ENCODE measurements around the gene SNCAIP.

The SNCAIP gene

DNA sequence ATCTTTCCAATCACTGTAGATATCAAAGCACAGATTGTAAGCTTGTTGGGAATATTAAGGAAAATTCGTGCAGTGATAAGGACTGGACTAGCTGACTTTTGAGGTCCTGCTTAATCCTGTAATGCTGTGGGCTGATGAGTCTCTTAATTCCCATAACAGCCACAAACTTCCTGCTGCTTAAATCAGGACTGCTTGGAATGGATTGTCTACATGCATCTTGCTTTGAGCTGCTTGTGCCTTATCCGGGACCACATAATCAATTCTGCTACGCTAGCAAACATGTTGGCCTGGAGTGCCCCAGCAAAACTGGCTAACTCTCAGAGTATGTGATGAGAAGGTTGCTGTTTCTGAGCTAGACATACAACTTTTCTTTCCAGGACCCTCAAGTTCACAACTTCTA, 79.6 kb downstream of the SNCAIP start:
- Mint-ChIP-seq H3K4me1 (no peaks in the 10 kb centered on the region), H3K36me3 (no peaks in the 10 kb centered on the region), H3K27ac (no peak overlapping the region), H3K4me3 (no peak overlapping the region), H3K9me3 (no peaks in the 10 kb centered on the region)
- DNase-seq (ENCODE audit: low spot score in 2 of 2) (no peak), ATAC-seq (no peak)

DNA sequence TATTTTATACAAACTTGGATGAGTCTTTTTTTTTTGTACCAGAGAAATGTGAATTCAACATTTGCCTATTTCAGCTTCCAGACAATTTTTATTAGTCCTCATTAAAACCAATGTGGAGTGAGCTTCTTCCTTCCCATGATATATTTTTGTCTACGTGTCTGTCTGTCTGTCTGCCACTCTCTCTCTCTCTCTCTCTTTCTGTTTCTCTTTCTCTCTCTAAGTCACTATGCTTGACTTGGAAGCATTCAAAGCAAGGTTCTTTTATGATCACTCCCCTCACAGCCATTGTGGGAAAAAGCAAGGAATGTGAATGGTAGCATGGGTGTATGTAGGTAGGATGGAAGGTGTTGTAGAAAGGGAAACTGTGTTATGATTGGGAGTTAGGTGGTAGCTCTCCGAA, 80.2 kb downstream of the SNCAIP start:
- Mint-ChIP-seq H3K9me3 (no peaks in the 10 kb centered on the region), H3K36me3 (no peaks in the 10 kb centered on the region), H3K4me1 (no peaks in the 10 kb centered on the region), H3K27ac (no peak overlapping the region), H3K4me3 (no peak overlapping the region)
- ATAC-seq (no peak), DNase-seq (ENCODE audit: low spot score in 2 of 2) (no peak)

DNA sequence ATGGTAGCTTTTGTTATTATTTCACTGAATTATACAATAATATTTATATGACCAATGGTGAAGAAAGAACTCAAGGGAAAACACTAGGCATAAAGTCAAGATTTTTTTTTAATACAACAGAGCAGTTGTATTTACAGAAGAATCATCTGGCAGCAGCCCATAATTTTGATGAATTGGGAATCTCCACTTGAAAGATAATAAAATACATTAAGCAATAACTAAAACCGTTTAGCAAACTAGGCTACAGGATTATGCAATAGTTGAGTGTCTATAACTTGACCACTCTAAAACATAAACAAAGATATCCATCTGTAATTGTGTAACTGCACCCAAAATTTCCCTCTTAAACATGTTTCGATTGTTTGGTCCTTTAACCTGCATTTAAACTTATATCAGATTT, 80.8 kb downstream of the SNCAIP start:
- H3K9me3 Mint-ChIP-seq: no peaks in the 10 kb centered on the region
- no peaks in the 10 kb centered on the region for H3K4me1 Mint-ChIP-seq
- no peaks in the 10 kb centered on the region for H3K36me3 Mint-ChIP-seq
- H3K27ac Mint-ChIP-seq: no peak overlapping the region
- ATAC-seq: no peak
- H3K4me3 Mint-ChIP-seq: no peak overlapping the region
- no peak for DNase-seq (ENCODE audit: low spot score in 2 of 2)

DNA sequence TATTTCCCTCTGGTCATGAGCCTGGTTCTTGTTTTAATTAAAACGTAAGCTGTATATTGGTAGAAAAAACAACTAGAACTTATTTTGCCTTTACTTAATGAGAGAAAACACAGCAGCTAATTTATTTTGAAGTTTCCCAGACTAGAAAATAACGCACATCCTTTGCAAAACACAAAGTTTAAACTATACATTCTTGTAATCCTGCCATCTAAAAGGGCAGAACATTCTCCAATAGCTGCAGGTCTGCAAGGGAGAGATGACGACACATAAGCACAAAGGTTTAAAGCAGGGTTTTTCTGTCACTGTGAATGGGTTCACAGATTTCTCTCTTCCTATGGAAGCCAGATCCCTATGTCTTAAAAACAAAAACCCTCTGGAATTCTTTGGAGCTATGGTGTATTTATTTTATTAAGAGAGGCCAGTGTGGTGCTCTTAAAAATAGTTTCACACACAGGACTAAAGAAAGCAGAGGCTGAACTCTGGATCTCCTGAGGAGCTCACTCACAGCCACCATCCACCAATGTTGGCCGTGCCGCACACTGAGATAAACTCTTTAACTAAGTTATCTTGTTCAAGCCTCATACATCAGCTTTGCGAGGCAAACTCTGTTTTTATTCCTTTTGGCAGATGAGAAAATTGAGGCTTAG, 82.4 kb downstream of the SNCAIP start:
- Mint-ChIP-seq H3K36me3 (no peaks in the 10 kb centered on the region), H3K9me3 (no peaks in the 10 kb centered on the region), H3K4me3 (no peak overlapping the region), H3K27ac (no peak overlapping the region), H3K4me1 (no peaks in the 10 kb centered on the region)
- ATAC-seq (no peak), DNase-seq (ENCODE audit: low spot score in 2 of 2) (no peak)

DNA sequence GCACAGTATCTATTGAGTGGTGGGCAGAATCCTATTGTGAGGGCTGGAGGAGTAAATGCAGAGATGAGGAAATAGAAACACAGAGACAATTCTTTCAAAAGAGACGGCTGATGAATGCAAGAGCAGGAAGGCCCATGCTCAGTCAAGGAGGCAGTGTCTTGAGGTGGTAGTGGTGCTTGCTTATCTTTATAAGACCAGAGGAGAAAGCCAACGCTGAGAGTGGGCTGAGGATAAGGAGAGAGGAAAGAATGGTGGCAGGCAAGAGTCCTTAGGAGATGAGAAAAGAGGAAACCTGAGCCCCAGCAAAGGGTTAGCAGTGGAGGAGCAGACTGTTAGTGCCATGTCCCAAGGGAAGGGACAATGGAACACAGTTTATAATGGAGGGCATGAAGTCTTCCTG, 86.0 kb downstream of the SNCAIP start:
- H3K4me3 Mint-ChIP-seq: no peak overlapping the region
- no peak for DNase-seq (ENCODE audit: low spot score in 2 of 2)
- ATAC-seq: no peak
- no peaks in the 10 kb centered on the region for H3K4me1 Mint-ChIP-seq
- no peaks in the 10 kb centered on the region for H3K36me3 Mint-ChIP-seq
- peaks cover 3% of the 10 kb centered on the region for H3K9me3 Mint-ChIP-seq
- H3K27ac Mint-ChIP-seq: no peak overlapping the region

DNA sequence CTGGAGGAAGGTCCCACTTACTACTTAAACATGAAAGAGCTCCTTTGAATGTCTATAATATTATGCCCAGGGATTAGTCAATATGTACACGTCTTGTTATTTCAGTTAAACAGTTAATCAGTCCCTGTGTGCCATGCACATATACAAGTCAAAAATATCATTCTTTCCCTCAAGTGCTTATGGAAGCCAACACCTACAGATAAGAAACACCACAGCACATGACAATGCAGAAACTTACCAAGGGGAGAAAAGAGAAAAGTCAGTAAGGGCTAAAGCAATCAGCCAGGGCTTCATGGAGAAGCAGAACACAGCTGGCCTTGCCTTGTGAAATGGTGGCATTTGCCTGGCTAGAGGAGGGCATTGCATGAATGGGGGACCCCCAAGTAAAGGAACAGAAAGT, 88.3 kb downstream of the SNCAIP start:
- no peak for DNase-seq (ENCODE audit: low spot score in 2 of 2)
- no peak overlapping the region for H3K4me3 Mint-ChIP-seq
- no peak for ATAC-seq
- no peaks in the 10 kb centered on the region for H3K36me3 Mint-ChIP-seq
- no peaks in the 10 kb centered on the region for H3K4me1 Mint-ChIP-seq
- peaks cover 3% of the 10 kb centered on the region for H3K9me3 Mint-ChIP-seq
- no peak overlapping the region for H3K27ac Mint-ChIP-seq

DNA sequence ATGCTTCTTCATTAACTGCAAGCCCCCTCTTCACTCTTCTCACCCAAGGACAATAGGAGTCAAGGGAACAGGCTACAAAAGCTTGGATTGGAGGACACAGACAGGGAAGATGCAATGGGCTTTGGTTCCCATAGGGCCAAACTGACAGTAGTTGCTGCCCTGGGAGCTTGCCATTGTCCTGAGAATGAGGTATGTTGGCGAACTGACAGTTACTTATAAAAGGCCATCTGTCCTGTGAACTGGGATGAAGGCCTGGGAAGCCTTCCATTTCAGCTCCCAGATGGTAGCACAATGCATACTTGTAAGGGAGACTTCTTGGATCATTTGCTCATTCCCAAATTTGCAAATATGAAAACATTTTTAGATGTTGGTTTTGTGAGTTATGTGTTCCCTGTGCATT, 88.9 kb downstream of the SNCAIP start:
- DNase-seq (ENCODE audit: low spot score in 2 of 2): no peak
- ATAC-seq: no peak
- no peak overlapping the region for H3K4me3 Mint-ChIP-seq

DNA sequence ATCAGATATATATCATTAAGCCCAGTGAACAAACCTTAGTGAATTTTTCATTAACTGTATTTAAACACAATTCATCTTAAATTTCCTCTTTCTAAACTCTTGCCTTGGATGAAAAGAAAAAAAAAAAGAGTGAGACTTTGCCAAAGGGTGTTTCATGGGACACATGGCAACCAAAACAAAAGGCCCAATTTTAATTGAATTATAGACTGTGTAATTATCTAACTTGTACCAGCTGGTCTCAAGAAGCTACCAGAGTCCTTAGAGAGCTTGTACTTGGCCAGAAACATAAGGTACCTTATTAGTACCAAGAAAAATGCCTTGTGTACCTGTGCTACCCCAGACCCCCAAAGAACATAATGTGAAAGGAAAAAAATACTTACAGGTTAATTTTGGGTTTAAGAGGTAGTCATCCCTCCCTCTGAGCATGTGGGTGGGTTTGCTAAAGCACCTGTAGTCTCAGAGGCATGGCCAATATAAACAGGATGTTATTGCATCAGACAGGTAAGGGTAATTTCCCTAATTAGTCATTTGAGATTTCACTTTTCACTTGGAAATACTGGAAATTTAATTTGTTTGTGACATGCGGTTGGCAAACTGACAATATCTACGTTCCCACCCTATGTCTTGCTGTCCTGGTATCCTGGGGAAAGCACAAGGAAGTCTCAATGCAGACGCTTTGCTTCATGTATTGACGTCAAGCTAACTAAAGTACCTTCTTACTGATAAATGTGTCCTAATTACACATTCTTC, 90.1 kb downstream of the SNCAIP start:
- Mint-ChIP-seq H3K27ac (no peak overlapping the region), H3K4me3 (no peak overlapping the region), H3K9me3 (peaks cover 3% of the 10 kb centered on the region), H3K36me3 (no peaks in the 10 kb centered on the region), H3K4me1 (no peaks in the 10 kb centered on the region)
- ATAC-seq (no peak), DNase-seq (ENCODE audit: low spot score in 2 of 2) (no peak)

More for the DNA sequence above, 88.9 kb downstream of the SNCAIP start:
- Mint-ChIP-seq H3K9me3 (peaks cover 3% of the 10 kb centered on the region), H3K4me1 (no peaks in the 10 kb centered on the region), H3K36me3 (no peaks in the 10 kb centered on the region), H3K27ac (no peak overlapping the region)

DNA sequence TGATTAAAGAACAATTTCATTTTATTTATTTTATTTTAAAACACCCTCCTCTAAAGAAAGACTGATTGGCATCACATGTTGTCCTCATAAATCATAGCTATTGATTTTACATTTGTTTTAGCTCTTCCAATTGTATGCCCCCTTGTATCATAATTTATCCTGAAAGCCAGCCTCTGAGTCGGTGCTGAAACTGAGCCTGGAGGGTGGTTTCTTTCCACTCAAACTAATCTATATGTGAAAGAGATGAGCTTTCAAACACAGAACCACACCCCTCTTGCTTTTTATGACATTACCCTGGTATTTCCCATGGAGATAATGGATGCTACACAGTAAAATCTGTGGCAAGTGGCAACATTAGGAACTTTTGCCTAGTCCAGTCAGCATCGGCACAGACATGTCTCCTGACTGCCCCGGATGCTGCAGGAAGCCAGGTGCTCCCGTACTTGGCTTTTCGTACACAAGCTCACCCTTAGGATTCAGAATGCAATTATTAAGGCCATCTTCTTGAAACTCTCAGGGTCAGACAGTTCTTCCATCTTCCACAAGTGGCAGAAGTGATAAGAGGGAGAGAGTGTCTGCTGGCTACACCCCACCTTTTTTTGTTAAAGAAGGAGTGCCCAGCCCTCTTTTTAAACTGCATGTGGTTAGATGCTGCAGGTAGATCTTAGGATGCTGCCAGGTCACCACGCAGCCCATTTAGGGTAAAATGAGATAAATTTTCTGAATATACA, 91.1 kb downstream of the SNCAIP start:
- no peak overlapping the region for H3K27ac Mint-ChIP-seq
- H3K9me3 Mint-ChIP-seq: peaks cover 3% of the 10 kb centered on the region
- no peak for DNase-seq (ENCODE audit: low spot score in 2 of 2)
- H3K4me3 Mint-ChIP-seq: no peak overlapping the region
- H3K36me3 Mint-ChIP-seq: no peaks in the 10 kb centered on the region
- no peak for ATAC-seq
- H3K4me1 Mint-ChIP-seq: no peaks in the 10 kb centered on the region

DNA sequence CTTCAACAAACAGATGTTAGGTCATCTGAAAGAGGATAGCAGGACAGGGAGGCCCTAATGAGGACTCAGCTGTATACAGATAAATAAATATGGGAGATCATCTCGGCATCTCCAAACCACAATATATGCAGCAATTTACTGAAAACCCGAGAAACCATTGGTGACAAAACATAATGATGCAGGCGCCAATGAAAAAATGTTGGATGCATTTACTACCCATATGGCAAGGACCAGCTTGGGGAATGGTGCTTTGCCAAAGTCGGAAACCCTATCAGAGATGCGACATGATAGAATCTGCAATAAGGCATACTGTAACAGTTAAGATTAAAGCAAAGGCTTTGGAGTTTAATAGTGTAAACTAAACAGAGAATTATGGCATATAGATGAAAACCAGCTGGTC, 92.0 kb downstream of the SNCAIP start:
- Mint-ChIP-seq H3K9me3 (peaks cover 3% of the 10 kb centered on the region), H3K27ac (no peak overlapping the region), H3K36me3 (no peaks in the 10 kb centered on the region), H3K4me3 (no peak overlapping the region), H3K4me1 (no peaks in the 10 kb centered on the region)
- ATAC-seq (no peak), DNase-seq (ENCODE audit: low spot score in 2 of 2) (no peak)

DNA sequence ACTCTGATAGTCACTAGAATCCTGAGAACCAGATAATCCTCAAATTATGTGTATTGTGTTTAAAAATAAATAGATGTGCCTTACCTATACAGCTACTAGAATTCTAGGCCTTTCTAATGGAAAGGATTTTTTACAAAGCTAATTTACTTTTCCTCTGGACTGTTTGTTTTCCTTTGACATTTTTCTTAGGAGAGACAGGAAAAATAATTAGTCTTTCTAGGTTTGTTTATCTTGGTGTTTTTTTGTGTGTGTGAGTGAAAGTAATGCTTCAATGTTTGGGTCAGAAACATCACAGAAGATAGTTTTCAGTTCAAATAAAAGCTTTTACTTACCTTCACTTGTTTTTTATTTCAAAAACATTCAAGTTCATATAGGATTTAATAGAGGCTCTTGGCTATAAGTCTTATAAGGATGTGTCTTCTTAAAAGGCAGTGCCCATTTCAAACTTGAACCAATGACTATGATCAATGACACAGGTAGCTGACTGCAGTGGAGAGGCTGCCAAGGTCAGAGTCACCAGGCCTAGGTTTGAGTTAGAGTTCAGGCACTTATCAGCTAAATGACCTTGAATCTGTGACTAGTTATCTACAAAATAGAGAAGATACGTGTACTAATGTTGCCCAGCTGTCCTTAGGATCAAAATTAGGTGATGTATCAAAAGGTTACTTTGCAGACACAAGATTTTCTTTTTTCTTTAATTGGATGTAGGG, 92.8 kb downstream of the SNCAIP start:
- peaks cover 3% of the 10 kb centered on the region for H3K9me3 Mint-ChIP-seq
- no peak overlapping the region for H3K4me3 Mint-ChIP-seq
- no peak for ATAC-seq
- no peaks in the 10 kb centered on the region for H3K36me3 Mint-ChIP-seq
- DNase-seq (ENCODE audit: low spot score in 2 of 2): no peak
- H3K27ac Mint-ChIP-seq: no peak overlapping the region
- no peaks in the 10 kb centered on the region for H3K4me1 Mint-ChIP-seq

DNA sequence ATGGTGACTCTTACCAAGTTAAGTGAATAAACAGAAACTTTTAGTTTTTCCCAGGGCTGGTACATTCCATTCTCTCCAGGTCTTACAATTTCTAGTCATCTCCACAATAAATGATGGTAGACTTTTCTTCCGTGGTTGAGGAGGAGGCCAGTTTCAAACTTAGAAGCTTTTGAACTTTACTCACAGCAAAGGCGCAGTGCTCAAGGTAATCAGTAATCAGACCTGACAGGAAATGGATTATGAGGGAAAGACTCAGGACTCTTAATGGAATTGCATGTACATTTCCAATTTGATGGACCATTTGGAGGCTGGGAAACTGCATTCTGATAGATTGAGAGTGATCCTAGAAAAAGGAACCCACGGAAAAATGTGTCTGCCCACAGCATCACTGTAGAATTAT, 93.7 kb downstream of the SNCAIP start:
- no peak for DNase-seq (ENCODE audit: low spot score in 2 of 2)
- no peak overlapping the region for H3K4me3 Mint-ChIP-seq
- H3K9me3 Mint-ChIP-seq: no peaks in the 10 kb centered on the region

DNA sequence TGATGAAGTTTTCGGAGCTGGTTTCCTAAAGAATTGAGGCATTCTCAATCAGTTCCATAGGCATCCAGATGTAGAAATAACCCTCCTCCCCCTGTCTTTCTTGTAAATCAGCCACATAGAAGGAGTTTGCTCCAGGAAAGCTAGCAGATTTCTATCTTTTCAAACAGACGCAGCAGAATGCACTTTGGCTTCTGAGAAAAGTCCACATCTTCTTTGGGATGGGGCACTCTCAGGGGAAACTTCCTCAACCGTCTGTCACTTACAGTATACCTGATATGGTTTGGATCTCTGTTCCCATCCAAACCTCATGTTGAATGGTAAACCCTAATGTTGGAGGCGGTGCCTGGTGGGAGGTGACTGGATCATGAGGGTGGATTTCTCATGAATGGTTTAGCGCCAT, 94.1 kb downstream of the SNCAIP start:
- H3K36me3 Mint-ChIP-seq: no peaks in the 10 kb centered on the region
- ATAC-seq (no peak), DNase-seq (ENCODE audit: low spot score in 2 of 2) (no peak)
- H3K27ac Mint-ChIP-seq: no peak overlapping the region
- H3K9me3 Mint-ChIP-seq: no peaks in the 10 kb centered on the region
- no peaks in the 10 kb centered on the region for H3K4me1 Mint-ChIP-seq
- H3K4me3 Mint-ChIP-seq: no peak overlapping the region

More for the DNA sequence above, 93.7 kb downstream of the SNCAIP start:
- no peak overlapping the region for H3K27ac Mint-ChIP-seq
- no peaks in the 10 kb centered on the region for H3K36me3 Mint-ChIP-seq
- ATAC-seq: no peak
- no peaks in the 10 kb centered on the region for H3K4me1 Mint-ChIP-seq

DNA sequence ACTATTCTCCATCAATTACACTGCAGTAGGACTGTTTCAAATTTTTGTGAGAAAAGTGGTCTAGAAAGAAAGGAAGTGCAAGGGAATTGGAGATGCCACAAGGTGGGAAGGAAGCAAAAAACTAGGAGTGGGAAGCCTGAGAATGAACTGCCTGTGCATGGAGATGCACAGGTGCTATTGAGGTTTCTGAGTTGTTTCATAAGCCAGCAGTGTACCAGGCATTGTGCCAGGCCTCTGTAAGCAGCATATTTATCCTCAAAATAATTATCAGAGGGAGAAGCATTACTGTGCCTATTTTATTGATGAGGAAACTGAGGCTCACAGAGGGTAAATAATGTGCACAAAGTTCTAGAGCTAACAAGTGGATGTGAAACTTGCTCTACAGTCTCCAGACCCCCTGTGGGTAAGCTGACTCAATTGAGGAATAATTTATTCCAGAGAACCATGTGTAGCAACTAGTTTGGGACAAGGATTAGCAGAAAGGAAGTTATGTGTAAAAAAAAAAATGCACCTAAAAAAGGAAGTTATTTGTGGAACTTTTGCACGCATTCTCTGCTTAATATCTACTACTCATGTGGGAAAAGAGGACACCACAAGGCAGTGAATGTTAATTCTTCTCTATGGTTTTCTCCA, 96.7 kb downstream of the SNCAIP start:
- Mint-ChIP-seq H3K27ac (no peak overlapping the region), H3K4me1 (no peaks in the 10 kb centered on the region), H3K36me3 (no peaks in the 10 kb centered on the region), H3K9me3 (peaks cover 4% of the 10 kb centered on the region), H3K4me3 (no peak overlapping the region)
- DNase-seq (ENCODE audit: low spot score in 2 of 2) (no peak), ATAC-seq (no peak)

DNA sequence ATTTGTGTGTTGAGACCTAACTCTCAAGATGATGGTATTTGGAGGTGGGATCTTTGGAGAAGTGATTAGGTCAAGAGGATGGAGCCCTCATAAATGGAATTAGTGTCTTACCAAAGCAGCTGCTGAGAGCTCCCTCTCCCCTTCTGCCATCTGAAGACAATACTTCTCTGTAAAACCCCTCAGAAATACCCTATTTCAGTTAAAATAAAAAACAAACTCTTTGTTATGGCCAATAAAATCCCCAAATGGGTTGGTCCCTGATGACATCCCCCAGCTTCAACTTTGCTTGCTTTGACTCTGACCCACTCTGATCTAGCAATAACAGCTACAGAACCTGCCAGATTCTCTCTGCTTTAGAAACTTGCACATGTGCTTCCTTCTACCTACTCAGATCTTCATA, 100.9 kb downstream of the SNCAIP start:
- Mint-ChIP-seq H3K9me3 (peaks cover 4% of the 10 kb centered on the region), H3K4me1 (no peaks in the 10 kb centered on the region), H3K27ac (no peak overlapping the region), H3K4me3 (no peak overlapping the region), H3K36me3 (no peaks in the 10 kb centered on the region)
- ATAC-seq (no peak), DNase-seq (ENCODE audit: low spot score in 2 of 2) (no peak)
